ENCODE data around the gene OBP2A. TPM values are rescaled to one million over a fixed set of nuclear protein-coding genes. Genes with fewer than 3 reads are reported as not detected.
"Not testable (repeated sequence)": the region's sequence is repeated elsewhere in the genome, so short reads cannot be mapped to it uniquely, and the experiment has no call there.

OBP2A gene
- total and polyA plus RNA-seq, 5 donors from 2014 or later, result not detected

DNA sequence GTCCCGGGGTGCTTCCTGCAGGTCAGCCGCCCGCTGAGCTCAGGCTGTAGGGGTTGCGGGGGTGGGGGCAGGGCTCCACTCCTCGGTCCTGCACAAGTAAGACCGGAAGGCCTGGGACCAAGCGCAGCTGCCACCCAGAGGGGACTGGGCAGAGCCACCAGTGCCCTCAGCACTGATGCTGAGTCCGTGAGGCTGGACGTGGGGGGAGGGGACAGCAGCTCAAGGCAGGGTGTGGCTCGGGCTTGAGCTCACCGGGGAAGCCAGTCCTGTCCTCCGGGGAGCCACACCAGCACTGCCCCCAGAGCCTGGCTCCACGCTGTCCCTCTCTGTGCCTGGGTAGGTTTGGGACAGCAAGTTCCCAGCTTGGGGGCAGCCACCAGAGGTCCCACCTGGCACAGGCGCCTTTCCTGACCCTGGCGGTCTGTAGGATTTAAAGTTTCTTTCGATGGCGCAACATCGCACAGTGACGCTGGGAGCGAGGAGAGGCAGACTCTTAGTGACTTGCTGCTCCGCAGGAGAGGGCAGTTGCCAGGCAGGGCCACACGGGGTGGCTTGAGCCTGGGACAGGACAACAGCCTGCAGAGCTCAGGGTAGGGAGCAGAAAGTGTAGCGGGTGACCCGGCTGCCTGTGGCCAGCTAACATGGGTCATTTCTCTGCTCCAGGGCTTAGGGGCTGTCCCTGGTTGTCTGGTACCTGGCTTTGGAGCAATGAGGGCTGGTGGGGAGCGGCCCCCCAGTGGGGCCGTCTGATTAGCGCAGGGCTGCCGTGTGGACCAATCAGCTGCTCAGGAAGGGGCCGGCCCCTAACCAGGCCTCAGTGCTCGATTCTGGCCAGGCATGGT, 19.0 kb upstream of the OBP2A start:
- Histone ChIP-seq H3K4me3 (ENCODE audit: low read depth, low read length) (no peak overlapping the region), H3K27ac (ENCODE audit: insufficient read depth, low read length, poor library complexity, severe bottlenecking) (no peak overlapping the region), H3K4me1 (ENCODE audit: control insufficient read depth, insufficient read depth, low read length, poor library complexity, severe bottlenecking) (no peaks in the 10 kb centered on the region), H3K36me3 (ENCODE audit: control insufficient read depth, insufficient read depth, low read length) (no peaks in the 10 kb centered on the region), H3K9me3 (ENCODE audit: control insufficient read depth in 2 of 2, low read length in 2 of 2) (no peaks in the 10 kb centered on the region), H3K27me3 (ENCODE audit: control insufficient read depth, insufficient read depth, low read length) (peaks cover 4% of the 10 kb centered on the region)
- H3K9me3 Mint-ChIP-seq, result peaks cover 0 to 1% (median 0%) of the 10 kb centered on the region in 7 donors
- H3K4me3 Mint-ChIP-seq, result no peak overlapping the region
- no peak for DNase-seq
- no peak overlapping the region for H3K27ac Mint-ChIP-seq
- H3K27me3 Mint-ChIP-seq, result peaks cover 5% of the 10 kb centered on the region
- no peaks in the 10 kb centered on the region for H3K4me1 Mint-ChIP-seq
- no peaks in the 10 kb centered on the region for H3K36me3 Mint-ChIP-seq
- no peak for ATAC-seq (ENCODE audit: low read depth in 2 of 2)

DNA sequence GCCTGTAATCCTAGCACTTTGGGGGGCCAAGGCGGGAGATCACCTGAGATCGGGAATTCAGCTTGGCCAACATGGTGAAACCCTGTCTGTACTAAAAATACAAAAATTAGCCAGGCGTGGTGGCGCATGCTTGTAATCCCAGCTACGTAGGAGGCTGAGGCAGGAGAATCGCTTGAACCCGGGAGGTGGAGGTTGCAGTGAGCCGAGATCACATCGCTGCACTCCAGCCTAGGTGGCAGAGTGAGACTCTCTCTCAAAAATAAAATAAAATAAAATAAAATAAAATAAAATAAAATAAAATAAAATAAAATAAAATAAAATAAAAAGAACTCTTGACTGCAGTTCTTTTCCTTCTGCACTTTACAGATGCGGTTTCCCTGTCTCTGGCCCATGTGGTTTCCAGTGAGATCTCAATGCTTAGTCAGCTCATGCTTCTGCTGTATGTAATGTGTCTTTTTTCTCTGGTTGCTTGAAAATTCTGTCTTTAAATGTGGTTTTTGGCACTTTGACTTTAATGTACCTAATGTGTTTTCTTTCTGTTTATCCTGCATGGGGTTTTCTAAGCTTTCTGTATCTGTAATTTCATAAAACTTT, 17.0 kb upstream of the OBP2A start:
- H3K4me3 ChIP-seq (ENCODE audit: low read depth, low read length); H3K4me1 ChIP-seq (ENCODE audit: control insufficient read depth, insufficient read depth, low read length, poor library complexity, severe bottlenecking); H3K9me3 ChIP-seq (ENCODE audit: control insufficient read depth in 2 of 2, low read length in 2 of 2); H3K36me3 ChIP-seq (ENCODE audit: control insufficient read depth, insufficient read depth, low read length); H3K36me3 Mint-ChIP-seq; H3K27ac Mint-ChIP-seq; H3K9me3 Mint-ChIP-seq; H3K27ac ChIP-seq (ENCODE audit: insufficient read depth, low read length, poor library complexity, severe bottlenecking); H3K27me3 Mint-ChIP-seq; ATAC-seq (ENCODE audit: low read depth in 2 of 2); H3K4me3 Mint-ChIP-seq; H3K4me1 Mint-ChIP-seq; DNase-seq: not testable (repeated sequence)
- H3K27me3 ChIP-seq (ENCODE audit: control insufficient read depth, insufficient read depth, low read length), result peaks cover 10% of the 10 kb centered on the region

DNA sequence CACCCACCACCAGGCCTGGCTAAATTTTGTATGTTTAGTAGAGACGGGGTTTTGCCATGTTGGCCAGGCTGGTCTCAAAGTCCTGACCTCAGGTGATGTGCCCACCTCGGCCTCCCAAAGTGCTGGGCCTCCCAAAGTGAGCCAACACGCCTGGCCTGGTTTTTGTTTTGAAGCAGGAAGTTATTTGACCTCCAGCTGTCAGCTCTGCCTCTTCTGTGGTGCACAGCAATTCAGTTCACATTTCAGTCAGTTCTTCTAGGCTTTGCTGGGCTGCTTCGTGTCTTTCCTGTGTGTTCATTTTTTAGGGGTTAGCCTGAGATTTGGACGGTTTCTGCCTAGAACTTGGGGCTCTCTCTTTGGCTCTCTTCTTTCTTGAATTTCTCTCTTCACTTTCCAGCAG, 15.8 kb upstream of the OBP2A start:
- no peak overlapping the region for H3K27ac Mint-ChIP-seq
- H3K27me3 Mint-ChIP-seq, result peaks cover 16% of the 10 kb centered on the region
- ATAC-seq (ENCODE audit: low read depth in 2 of 2), result no peak
- DNase-seq, result no peak
- Histone ChIP-seq H3K4me3 (ENCODE audit: low read depth, low read length) (no peak overlapping the region), H3K36me3 (ENCODE audit: control insufficient read depth, insufficient read depth, low read length) (no peaks in the 10 kb centered on the region), H3K27me3 (ENCODE audit: control insufficient read depth, insufficient read depth, low read length) (peaks cover 10% of the 10 kb centered on the region), H3K27ac (ENCODE audit: insufficient read depth, low read length, poor library complexity, severe bottlenecking) (no peak overlapping the region), H3K9me3 (ENCODE audit: control insufficient read depth in 2 of 2, low read length in 2 of 2) (no peaks in the 10 kb centered on the region), H3K4me1 (ENCODE audit: control insufficient read depth, insufficient read depth, low read length, poor library complexity, severe bottlenecking) (no peaks in the 10 kb centered on the region)
- H3K9me3 Mint-ChIP-seq, result peaks cover 0 to 1% (median 0%) of the 10 kb centered on the region in 7 donors
- H3K36me3 Mint-ChIP-seq, result no peaks in the 10 kb centered on the region
- H3K4me3 Mint-ChIP-seq, result no peak overlapping the region
- no peaks in the 10 kb centered on the region for H3K4me1 Mint-ChIP-seq

DNA sequence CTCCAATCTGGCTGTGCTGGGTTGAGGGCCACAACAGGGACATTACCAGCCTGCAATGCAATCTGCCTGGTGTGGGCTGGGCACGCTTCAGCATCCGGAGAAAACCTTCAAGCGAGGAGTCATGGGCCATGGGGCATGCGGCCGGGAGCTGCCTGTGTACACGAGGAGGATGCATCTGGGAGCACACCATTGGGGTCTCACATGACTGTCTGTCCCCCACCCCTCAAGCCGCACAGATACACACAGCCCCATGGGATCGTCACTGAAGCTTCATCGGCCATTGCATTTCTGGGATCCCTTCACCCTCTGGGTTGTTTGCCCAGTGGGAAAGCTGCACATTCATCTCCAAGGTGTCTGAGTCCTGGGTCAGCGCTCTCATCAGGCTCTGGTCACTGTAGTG, 14.8 kb upstream of the OBP2A start:
- DNase-seq (no peak), ATAC-seq (ENCODE audit: low read depth in 2 of 2) (no peak)
- Histone ChIP-seq H3K4me1 (ENCODE audit: control insufficient read depth, insufficient read depth, low read length, poor library complexity, severe bottlenecking) (no peaks in the 10 kb centered on the region), H3K27me3 (ENCODE audit: control insufficient read depth, insufficient read depth, low read length) (peaks cover 10% of the 10 kb centered on the region), H3K9me3 (ENCODE audit: control insufficient read depth in 2 of 2, low read length in 2 of 2) (no peaks in the 10 kb centered on the region), H3K36me3 (ENCODE audit: control insufficient read depth, insufficient read depth, low read length) (no peaks in the 10 kb centered on the region), H3K4me3 (ENCODE audit: low read depth, low read length) (no peak overlapping the region), H3K27ac (ENCODE audit: insufficient read depth, low read length, poor library complexity, severe bottlenecking) (no peak overlapping the region)
- Mint-ChIP-seq H3K27ac (no peak overlapping the region), H3K4me3 (no peak overlapping the region), H3K36me3 (no peaks in the 10 kb centered on the region), H3K27me3 (peaks cover 16% of the 10 kb centered on the region), H3K9me3 (peaks cover 0 to 1% (median 0%) of the 10 kb centered on the region in 7 donors), H3K4me1 (no peaks in the 10 kb centered on the region)

DNA sequence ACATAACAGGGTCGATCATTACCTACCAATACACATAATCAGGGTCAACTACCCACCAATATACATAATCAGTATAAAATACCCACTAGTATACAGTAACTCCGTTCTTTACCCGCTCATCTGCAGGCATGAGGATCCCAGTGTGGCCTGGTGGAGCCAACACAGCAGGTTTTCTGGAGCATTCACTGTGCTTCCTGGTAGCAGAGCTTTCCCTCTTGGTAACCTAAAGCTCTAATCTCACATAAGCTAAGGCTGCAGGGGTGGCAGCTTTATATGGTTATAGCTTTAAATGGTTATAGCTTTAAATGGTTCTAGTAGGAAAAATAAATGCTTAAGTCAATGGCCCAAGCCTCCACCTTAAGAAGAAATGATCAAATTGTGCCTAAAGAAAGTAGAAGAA, 12.8 kb upstream of the OBP2A start:
- Mint-ChIP-seq H3K27me3 (peaks cover 21% of the 10 kb centered on the region), H3K27ac (no peak overlapping the region), H3K36me3 (no peaks in the 10 kb centered on the region), H3K4me3 (no peak overlapping the region), H3K4me1 (no peaks in the 10 kb centered on the region), H3K9me3 (peaks cover 0 to 2% (median 0%) of the 10 kb centered on the region in 7 donors)
- ATAC-seq (ENCODE audit: low read depth in 2 of 2) (no peak), DNase-seq (no peak)
- Histone ChIP-seq H3K36me3 (ENCODE audit: control insufficient read depth, insufficient read depth, low read length) (no peaks in the 10 kb centered on the region), H3K4me3 (ENCODE audit: low read depth, low read length) (no peak overlapping the region), H3K27ac (ENCODE audit: insufficient read depth, low read length, poor library complexity, severe bottlenecking) (no peak overlapping the region), H3K27me3 (ENCODE audit: control insufficient read depth, insufficient read depth, low read length) (peaks cover 10% of the 10 kb centered on the region), H3K9me3 (ENCODE audit: control insufficient read depth in 2 of 2, low read length in 2 of 2) (no peaks in the 10 kb centered on the region), H3K4me1 (ENCODE audit: control insufficient read depth, insufficient read depth, low read length, poor library complexity, severe bottlenecking) (no peaks in the 10 kb centered on the region)

DNA sequence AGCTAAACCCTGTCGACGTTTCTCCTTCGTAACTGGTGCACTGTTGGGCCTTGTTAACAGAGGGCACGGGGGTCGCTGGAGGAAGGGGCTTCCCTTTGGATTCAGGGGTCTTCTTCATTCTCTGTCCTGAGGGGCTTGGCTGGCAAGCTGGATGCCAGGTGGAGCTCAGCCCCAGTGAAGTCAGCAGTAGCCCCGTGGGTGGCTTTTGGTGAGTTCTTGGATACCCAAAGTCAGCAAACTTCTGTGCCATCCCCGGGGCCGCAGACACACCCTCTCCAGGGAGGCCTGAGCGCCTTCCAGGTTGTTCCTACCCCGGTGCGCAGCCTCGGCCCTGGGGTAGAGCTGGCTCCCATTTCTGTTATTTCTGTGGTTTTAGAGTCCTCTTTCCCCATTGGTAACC, 12.3 kb upstream of the OBP2A start:
- H3K27me3 Mint-ChIP-seq, result peaks cover 23% of the 10 kb centered on the region
- H3K4me1 ChIP-seq (ENCODE audit: control insufficient read depth, insufficient read depth, low read length, poor library complexity, severe bottlenecking), result no peaks in the 10 kb centered on the region
- no peak overlapping the region for H3K27ac ChIP-seq (ENCODE audit: insufficient read depth, low read length, poor library complexity, severe bottlenecking)
- DNase-seq (no peak), ATAC-seq (ENCODE audit: low read depth in 2 of 2) (no peak)
- H3K4me3 Mint-ChIP-seq, result no peak overlapping the region
- H3K4me3 ChIP-seq (ENCODE audit: low read depth, low read length), result no peak overlapping the region
- H3K36me3 ChIP-seq (ENCODE audit: control insufficient read depth, insufficient read depth, low read length), result no peaks in the 10 kb centered on the region
- no peaks in the 10 kb centered on the region for H3K36me3 Mint-ChIP-seq
- peaks cover 0 to 2% (median 0%) of the 10 kb centered on the region in 7 donors for H3K9me3 Mint-ChIP-seq
- peaks cover 10% of the 10 kb centered on the region for H3K27me3 ChIP-seq (ENCODE audit: control insufficient read depth, insufficient read depth, low read length)
- H3K4me1 Mint-ChIP-seq, result no peaks in the 10 kb centered on the region
- no peak overlapping the region for H3K27ac Mint-ChIP-seq
- H3K9me3 ChIP-seq (ENCODE audit: control insufficient read depth in 2 of 2, low read length in 2 of 2), result no peaks in the 10 kb centered on the region

DNA sequence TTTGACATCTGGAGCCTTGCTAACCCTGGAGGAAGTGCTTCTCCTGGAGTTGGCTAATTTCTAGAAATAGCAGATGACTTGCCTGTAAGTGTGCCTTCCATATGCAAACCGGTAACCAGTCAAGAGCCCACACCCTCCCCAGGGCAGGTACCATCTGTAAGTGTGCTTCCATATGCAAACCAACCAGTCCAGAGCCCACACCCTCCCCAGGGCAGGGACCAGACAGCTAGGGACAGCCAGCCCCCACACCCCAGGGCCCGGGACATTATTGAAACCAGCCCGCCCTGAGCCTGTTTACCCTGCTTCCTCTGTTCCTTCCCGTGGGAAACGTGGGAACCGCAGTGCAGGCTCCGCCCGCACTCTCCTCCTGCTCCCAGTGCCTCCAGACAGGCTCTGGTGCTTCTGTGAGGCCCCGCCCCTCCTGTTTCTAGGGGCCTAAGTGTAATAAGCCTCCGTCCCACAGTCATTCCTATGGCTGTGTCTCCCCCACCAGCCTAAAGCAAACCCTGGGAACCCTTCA, 11.7 kb upstream of the OBP2A start:
- not testable (repeated sequence) for H3K27ac Mint-ChIP-seq

More for the DNA sequence above, 11.7 kb upstream of the OBP2A start:
- H3K4me3 Mint-ChIP-seq; H3K9me3 Mint-ChIP-seq; DNase-seq; H3K27ac ChIP-seq (ENCODE audit: insufficient read depth, low read length, poor library complexity, severe bottlenecking); H3K9me3 ChIP-seq (ENCODE audit: control insufficient read depth in 2 of 2, low read length in 2 of 2); H3K4me3 ChIP-seq (ENCODE audit: low read depth, low read length); H3K4me1 ChIP-seq (ENCODE audit: control insufficient read depth, insufficient read depth, low read length, poor library complexity, severe bottlenecking); H3K36me3 ChIP-seq (ENCODE audit: control insufficient read depth, insufficient read depth, low read length); ATAC-seq (ENCODE audit: low read depth in 2 of 2); H3K36me3 Mint-ChIP-seq; H3K4me1 Mint-ChIP-seq: not testable (repeated sequence)
- peaks cover 29% of the 10 kb centered on the region for H3K27me3 Mint-ChIP-seq
- H3K27me3 ChIP-seq (ENCODE audit: control insufficient read depth, insufficient read depth, low read length), result peaks cover 10% of the 10 kb centered on the region
